HG03196 (cell line): ENCODE measurements around the gene EPHA8.

Source experiments
- ATAC-seq: cut with Tn5 transposase; IDR thresholded peaks from one replicate; pipeline ENCODE4 v1.9.1; 2021; ENCODE audit not compliant: unreplicated experiment

EPHA8 gene

GRCh38 chr1:22563671-22564602 is 648 bp downstream of the EPHA8 start:
- ATAC-seq: no peak

- no peak for ATAC-seq
These were observed 2.9 kb downstream of the EPHA8 start for GRCh38 chr1:22566161-22566560.

GRCh38 chr1:22567197-22567596 is 3.9 kb downstream of the EPHA8 start:
- no peak for ATAC-seq

GRCh38 chr1:22567994-22568393 is 4.7 kb downstream of the EPHA8 start:
- ATAC-seq: no peak

- ATAC-seq: no peak
These were observed 6.0 kb downstream of the EPHA8 start for GRCh38 chr1:22569269-22569668.

GRCh38 chr1:22570140-22570909 is 7.0 kb downstream of the EPHA8 start:
- ATAC-seq: no peak

- no peak for ATAC-seq
These were observed 9.5 kb downstream of the EPHA8 start for GRCh38 chr1:22572818-22573217.

GRCh38 chr1:22573237-22573636 is 9.9 kb downstream of the EPHA8 start:
- no peak for ATAC-seq

GRCh38 chr1:22575532-22576149 is 12.4 kb downstream of the EPHA8 start:
- no peak for ATAC-seq

- no peak for ATAC-seq
These were observed 12.9 kb downstream of the EPHA8 start for GRCh38 chr1:22576150-22576544.

GRCh38 chr1:22576617-22577016 is 13.3 kb downstream of the EPHA8 start:
- no peak for ATAC-seq

GRCh38 chr1:22578732-22579361 is 15.6 kb downstream of the EPHA8 start:
- ATAC-seq: no peak

GRCh38 chr1:22579541-22580155 is 16.4 kb downstream of the EPHA8 start:
- no peak for ATAC-seq

- ATAC-seq: no peak
These were observed 19.7 kb downstream of the EPHA8 start for GRCh38 chr1:22582661-22583635.

GRCh38 chr1:22584001-22584562 is 20.8 kb downstream of the EPHA8 start:
- ATAC-seq: no peak

GRCh38 chr1:22584970-22585369 is 21.7 kb downstream of the EPHA8 start:
- ATAC-seq: no peak

- ATAC-seq: no peak
These were observed 22.2 kb downstream of the EPHA8 start for GRCh38 chr1:22585471-22585870.

GRCh38 chr1:22586356-22587130 is 23.3 kb downstream of the EPHA8 start:
- no peak for ATAC-seq
